HG03159 (cell line): ENCODE results near the gene RAC2.
"Not testable (repeated sequence)": the region's sequence is repeated elsewhere in the genome, so short reads cannot be mapped to it uniquely, and the experiment has no call there.

Source experiments
- ATAC-seq: cut with Tn5 transposase; IDR thresholded peaks from one replicate; pipeline ENCODE4 v1.9.1; 2021; ENCODE audit warnings: mild to moderate bottlenecking, moderate library complexity; ENCODE audit not compliant: unreplicated experiment

Gene RAC2

GRCh38 chr22:37206841-37207821 lies 36.9 kb downstream of the RAC2 start:
- no peak for ATAC-seq

- no peak for ATAC-seq
Measured at GRCh38 chr22:37206118-37206840, 37.8 kb downstream of the RAC2 start.

- ATAC-seq: no peak
Measured at GRCh38 chr22:37205046-37205445, 39.0 kb downstream of the RAC2 start.

- no peak for ATAC-seq
Measured at GRCh38 chr22:37204045-37204655, 39.9 kb downstream of the RAC2 start.

GRCh38 chr22:37203354-37204044 lies 40.6 kb downstream of the RAC2 start:
- ATAC-seq: no peak

- no peak for ATAC-seq
Measured at GRCh38 chr22:37202716-37203115, 41.4 kb downstream of the RAC2 start.

GRCh38 chr22:37202001-37202555 lies 42.0 kb downstream of the RAC2 start:
- no peak for ATAC-seq

GRCh38 chr22:37201443-37201820 lies 42.6 kb downstream of the RAC2 start:
- ATAC-seq: not testable (repeated sequence)

- no peak for ATAC-seq
Measured at GRCh38 chr22:37199760-37200108, 44.3 kb downstream of the RAC2 start.

GRCh38 chr22:37199103-37199759 lies 44.8 kb downstream of the RAC2 start:
- peak; percentile 90 for ATAC-seq

- ATAC-seq: no peak
Measured at GRCh38 chr22:37198258-37199102, 45.6 kb downstream of the RAC2 start.

GRCh38 chr22:37197451-37198257 lies 46.4 kb downstream of the RAC2 start:
- no peak for ATAC-seq

GRCh38 chr22:37196539-37197450 lies 47.3 kb downstream of the RAC2 start:
- no peak for ATAC-seq

- ATAC-seq: no peak
Measured at GRCh38 chr22:37195921-37196320, 48.1 kb downstream of the RAC2 start.

- no peak for ATAC-seq
Measured at GRCh38 chr22:37194750-37195149, 49.3 kb downstream of the RAC2 start.

- no peak for ATAC-seq
Measured at GRCh38 chr22:37193629-37194191, 50.4 kb downstream of the RAC2 start.

- no peak for ATAC-seq
Measured at GRCh38 chr22:37192741-37193140, 51.3 kb downstream of the RAC2 start.
